Occipital lobe (tissue), 2 donors: ENCODE measurements around the gene SLC35B2. TPM values are rescaled to one million over a fixed set of nuclear protein-coding genes. Genes with fewer than 3 reads are reported as not detected.

ENCODE experiments used
- DNase-seq: peaks from one replicate; lab custom pipeline; 2025; lab: John Stamatoyannopoulos, UW
- total RNA-seq: library from RNA; depleted of rRNA; stranded (reverse); fragments of >200 nt; gene quantifications from one replicate; pipeline ENCODE4 v1.2.3, GENCODE V29; 2014

Gene SLC35B2
- total RNA-seq, 1 donor from 2014 or later: 33.1 TPM

GRCh38 chr6:44268095-44268628 is 10.8 kb upstream of the SLC35B2 start:
- peak; percentile 40 for DNase-seq

GRCh38 chr6:44267252-44267651 is 9.9 kb upstream of the SLC35B2 start:
- no peak for DNase-seq

GRCh38 chr6:44266347-44266746 is 9.0 kb upstream of the SLC35B2 start:
- no peak for DNase-seq

GRCh38 chr6:44265722-44266233 is 8.4 kb upstream of the SLC35B2 start:
- DNase-seq: no peak

- peak; percentile 89 for DNase-seq
These were observed 7.8 kb upstream of the SLC35B2 start, which contains the start of gene NFKBIE for GRCh38 chr6:44265007-44265721. Gene NFKBIE (minus strand): TSS chr6:44265551. CDS start chr6:44265346, 205 bp downstream.

GRCh38 chr6:44264154-44265006 is 7.1 kb upstream of the SLC35B2 start:
- no peak for DNase-seq

DNA sequence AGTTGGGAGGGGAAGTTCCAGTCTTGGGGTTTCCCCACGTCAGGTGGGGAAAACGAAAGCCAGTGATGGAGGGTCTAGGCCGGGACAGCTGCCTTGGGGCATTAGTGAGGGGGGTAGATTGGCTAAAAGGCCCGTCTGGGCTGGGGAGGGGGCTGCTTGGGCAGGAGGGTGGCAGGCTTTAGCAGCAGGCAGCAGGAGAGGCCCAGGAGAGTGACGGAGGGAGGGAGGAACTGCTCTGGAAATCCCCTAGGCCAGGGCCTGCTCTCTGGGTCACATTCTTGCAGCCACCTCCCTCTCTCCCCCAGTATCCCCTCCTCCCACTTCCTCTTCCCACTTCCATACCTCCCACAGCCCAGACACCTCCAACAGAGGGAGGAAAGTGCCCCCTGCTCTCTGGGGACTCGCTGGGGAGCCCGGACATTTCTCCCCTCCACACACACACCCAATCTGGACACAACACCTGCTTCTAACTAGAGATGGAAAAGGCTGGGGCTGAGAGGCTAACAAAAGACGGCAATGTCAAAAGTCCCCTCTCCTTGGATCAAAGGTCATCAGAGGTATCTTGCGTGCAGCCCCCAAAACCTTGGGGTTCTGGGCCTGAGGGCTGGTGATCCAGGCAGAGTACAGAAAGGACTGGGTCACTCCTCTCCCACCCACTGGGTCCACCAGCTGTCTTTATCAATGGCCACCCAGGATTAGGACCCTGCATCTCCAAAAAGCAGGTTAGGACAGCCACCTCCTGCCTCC is 6.2 kb upstream of the SLC35B2 start:
- no peak for DNase-seq

GRCh38 chr6:44262467-44263353 is 5.4 kb upstream of the SLC35B2 start:
- no peak for DNase-seq

GRCh38 chr6:44261581-44261980 is 4.3 kb upstream of the SLC35B2 start:
- DNase-seq: no peak

GRCh38 chr6:44260451-44261297 is 3.3 kb upstream of the SLC35B2 start:
- no peak for DNase-seq

DNA sequence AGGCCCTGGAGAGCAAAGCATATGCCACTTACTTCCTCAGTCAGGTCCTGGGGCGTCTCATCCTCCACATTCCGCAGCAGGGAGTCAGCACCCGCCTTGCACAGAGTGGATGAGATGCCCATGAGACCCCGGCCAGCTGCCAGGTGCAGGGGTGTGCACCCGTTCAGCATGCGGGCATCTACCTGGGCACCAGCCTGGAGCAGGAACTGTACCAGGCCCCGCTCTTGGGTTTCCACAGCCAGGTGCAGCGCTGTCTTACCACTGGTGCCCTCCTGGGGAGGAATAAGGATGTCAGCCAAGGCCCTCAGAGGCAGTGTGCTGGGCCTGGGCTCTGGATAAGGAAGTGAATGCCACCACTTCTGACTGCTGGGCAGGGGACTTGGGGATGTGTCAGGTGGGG is 2.7 kb upstream of the SLC35B2 start:
- no peak for DNase-seq

- no peak for DNase-seq
These were observed 1.6 kb upstream of the SLC35B2 start for GRCh38 chr6:44258921-44259320.

GRCh38 chr6:44258325-44258863 is 1.1 kb upstream of the SLC35B2 start:
- DNase-seq: no peak

DNA sequence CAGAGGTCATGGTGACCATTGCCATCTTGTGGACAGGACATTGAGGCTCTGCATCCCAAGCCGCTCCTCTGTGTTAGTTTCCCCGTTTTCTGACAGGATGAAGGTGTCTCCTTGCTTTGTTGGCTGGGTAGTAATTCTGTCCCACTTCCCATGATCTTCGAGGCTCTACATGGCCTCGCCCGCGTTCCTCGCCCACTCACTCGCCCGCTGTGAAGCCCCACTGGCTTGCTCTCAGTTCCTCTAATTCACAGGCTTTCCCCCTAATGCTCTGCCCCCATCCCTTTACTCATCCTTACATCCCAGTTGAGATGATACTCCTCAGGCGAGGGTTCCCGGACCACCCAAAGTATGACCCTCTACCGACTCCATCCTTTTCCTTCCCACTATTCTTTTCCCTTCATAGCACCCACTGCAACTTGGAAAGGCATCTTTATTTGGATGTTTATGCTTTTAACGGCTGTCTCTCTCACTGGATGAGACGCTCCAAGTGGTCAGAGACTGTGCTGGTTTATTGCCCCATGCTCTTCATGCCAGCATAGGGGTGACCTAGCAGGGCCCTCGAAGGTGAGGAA is 511 bp upstream of the SLC35B2 start:
- no peak for DNase-seq

DNA sequence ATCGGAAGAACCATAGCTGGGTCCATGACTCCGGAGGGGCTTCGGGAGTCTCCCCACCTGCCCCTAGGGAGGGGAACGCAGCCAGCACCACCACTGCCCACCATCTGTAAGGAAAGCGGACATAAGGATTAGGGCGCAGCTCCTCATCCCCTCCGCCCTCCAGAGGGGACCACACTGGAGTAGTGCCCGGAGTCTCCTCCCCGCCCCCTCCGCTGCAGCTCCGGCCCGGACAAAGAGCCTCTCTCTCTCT is 628 bp downstream of the SLC35B2 start:
- DNase-seq: no peak

DNA sequence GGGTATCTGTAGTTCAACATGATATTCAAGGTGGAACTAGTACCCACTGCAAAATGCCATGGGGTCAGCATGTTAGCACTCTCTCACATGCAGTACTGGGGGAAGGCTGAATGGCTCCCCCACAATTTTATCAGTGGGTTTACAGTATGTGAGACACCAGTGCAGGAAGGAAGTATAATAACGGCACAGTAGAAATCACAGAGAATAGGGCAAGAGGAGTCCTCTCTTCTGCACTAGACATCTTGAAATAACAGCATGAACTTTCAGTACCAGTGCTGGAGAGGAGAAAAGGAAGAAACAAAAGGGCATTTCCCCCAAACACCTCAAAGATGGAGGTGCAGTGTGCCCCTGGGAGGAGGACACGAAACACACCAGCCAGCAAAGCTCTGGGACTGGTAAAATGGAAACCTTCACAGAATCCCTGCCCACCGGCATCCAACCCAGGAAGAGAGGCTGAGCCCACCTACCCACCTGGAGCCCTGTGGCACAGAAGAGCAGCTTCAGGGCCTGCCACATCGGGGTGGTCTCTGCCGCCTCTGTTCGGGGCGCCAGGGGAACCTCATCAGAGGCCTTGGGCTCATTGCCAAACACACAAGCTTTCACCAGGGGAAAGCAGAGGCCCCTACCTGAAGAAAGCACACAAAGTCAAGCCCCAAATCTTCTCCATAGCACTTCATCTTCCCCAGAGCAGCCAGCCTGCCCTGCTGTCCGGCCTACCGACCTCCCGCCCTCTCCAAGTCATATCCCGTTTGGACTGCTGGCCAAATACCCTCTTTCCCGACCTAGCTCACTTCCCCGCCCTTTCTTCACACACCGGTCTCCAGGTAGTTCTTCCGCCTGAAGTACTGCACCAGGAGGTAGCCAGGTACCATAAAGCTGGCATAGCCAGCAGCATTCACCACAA is 1.2 kb downstream of the SLC35B2 start:
- no peak for DNase-seq

DNA sequence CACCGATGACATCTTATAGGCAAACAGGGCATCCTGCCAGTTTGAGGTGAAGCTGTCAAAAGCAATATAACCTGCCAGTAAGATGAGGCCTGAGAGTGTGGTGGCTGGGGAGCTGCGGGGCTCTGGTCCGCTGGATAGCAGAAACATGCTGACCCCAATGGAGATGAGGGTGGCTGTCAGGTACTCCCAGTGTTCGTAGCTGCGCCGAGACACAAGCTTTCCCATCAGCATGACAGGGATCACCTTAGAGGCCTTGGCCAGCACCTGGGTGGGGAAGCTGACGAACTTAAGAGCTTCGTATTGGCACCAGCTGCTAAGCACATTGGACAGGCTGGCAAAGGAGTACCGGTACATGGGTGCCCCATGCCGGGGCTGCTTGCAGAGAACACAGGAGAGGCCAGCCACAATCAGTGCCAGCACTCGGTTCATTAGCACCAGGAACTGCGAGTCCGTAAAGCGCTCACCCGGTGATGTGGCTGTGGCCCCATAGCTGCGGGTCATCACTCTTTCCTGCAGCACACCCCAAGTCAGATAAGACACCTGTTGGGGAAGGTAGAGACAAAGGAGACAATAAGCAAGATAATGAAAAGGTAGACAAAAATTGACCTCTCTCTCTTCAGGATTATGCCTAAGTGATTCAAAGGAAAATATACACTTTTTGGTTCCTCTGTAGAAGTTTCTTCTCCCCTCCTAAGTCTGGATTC is 2.1 kb downstream of the SLC35B2 start:
- DNase-seq: no peak
